Mesenchymal stem cell (in vitro differentiated cells and primary cell): ENCODE data around the gene LRRN4.

ENCODE experiments used
- DNase-seq: peaks from one replicate; pipeline ENCODE4 v3.0.0-alpha.2; 2013
- H2AFZ ChIP-seq: one replicate; pipeline ENCODE4 v1.6.1; 2013; ENCODE audit warnings: low read depth, mild to moderate bottlenecking, control low read depth, inconsistent platforms, low read length, moderate library complexity
- H2AK5ac ChIP-seq: 2 replicates; pipeline ENCODE4 v1.6.1; 2013; ENCODE audit warnings: low read length, moderate library complexity, mild to moderate bottlenecking, inconsistent platforms; ENCODE audit not compliant: severe bottlenecking
- H2BK120ac ChIP-seq: one replicate; pipeline ENCODE4 v1.6.1; 2013; ENCODE audit warnings: low read depth, mild to moderate bottlenecking, inconsistent platforms, low read length, moderate library complexity
- H2BK12ac ChIP-seq, 2 experiments: one replicate each; pipeline ENCODE4 v1.6.1; 2013; ENCODE audit warnings: inconsistent platforms in 2 of 2, low read length in 2 of 2, mild to moderate bottlenecking in 2 of 2, moderate library complexity in 2 of 2, control low read depth in 1 of 2
- H2BK15ac ChIP-seq: one replicate; pipeline ENCODE4 v1.6.1; 2013; ENCODE audit warnings: mild to moderate bottlenecking, low read depth, inconsistent platforms; ENCODE audit not compliant: poor library complexity, severe bottlenecking
- H2BK5ac ChIP-seq: 2 replicates; pipeline ENCODE4 v1.6.1; 2013; ENCODE audit warnings: low read depth, mild to moderate bottlenecking, low read length, control low read depth, inconsistent platforms; ENCODE audit not compliant: poor library complexity, severe bottlenecking
- H3K14ac ChIP-seq, 2 experiments: one replicate each; pipeline ENCODE4 v1.6.1; 2013; ENCODE audit warnings: inconsistent platforms in 2 of 2, low read length in 2 of 2, control low read depth in 1 of 2, mild to moderate bottlenecking in 1 of 2, moderate library complexity in 1 of 2
- H3K18ac ChIP-seq, 2 experiments: one replicate each; pipeline ENCODE4 v1.6.1; 2013; ENCODE audit warnings: inconsistent platforms in 2 of 2, low read length in 2 of 2, control low read depth in 1 of 2, low read depth in 1 of 2, mild to moderate bottlenecking in 1 of 2
- H3K23ac ChIP-seq, 2 experiments: one replicate each; pipeline ENCODE4 v1.6.1; 2013; ENCODE audit warnings: inconsistent platforms in 2 of 2, low read length in 2 of 2, mild to moderate bottlenecking in 2 of 2, moderate library complexity in 2 of 2, control low read depth in 1 of 2
- H3K27ac ChIP-seq: 2 replicates; pipeline ENCODE4 v1.5.1; 2013; ENCODE audit warnings: mild to moderate bottlenecking, moderate library complexity, low read length, control low read depth, inconsistent platforms; ENCODE audit not compliant: poor library complexity, severe bottlenecking
- H3K27me3 ChIP-seq, 2 experiments: 2 replicates each; pipeline versions ENCODE4 v1.6.1 to v1.7.0; 2013; ENCODE audit warnings: low read length in 2 of 2, mild to moderate bottlenecking in 2 of 2, moderate library complexity in 2 of 2, control low read depth in 1 of 2, inconsistent platforms in 1 of 2; ENCODE audit not compliant: control insufficient read depth in 1 of 2, insufficient read depth in 1 of 2
- H3K36me3 ChIP-seq, 2 experiments: 2 replicates each; pipeline versions ENCODE4 v1.6.1 to v1.7.0; 2013; ENCODE audit warnings: low read length in 2 of 2, control low read depth in 1 of 2, inconsistent platforms in 1 of 2, low read depth in 1 of 2, mild to moderate bottlenecking in 1 of 2; ENCODE audit not compliant: insufficient read depth in 2 of 2, control insufficient read depth in 1 of 2
- H3K4ac ChIP-seq, 2 experiments: one replicate each; pipeline ENCODE4 v1.6.1; 2013; ENCODE audit warnings: inconsistent platforms in 2 of 2, low read length in 2 of 2, mild to moderate bottlenecking in 2 of 2, moderate library complexity in 2 of 2, control low read depth in 1 of 2, low read depth in 1 of 2
- H3K4me1 ChIP-seq: 2 replicates; pipeline ENCODE4 v1.6.1; 2013; ENCODE audit warnings: low read depth, low read length, control low read depth; ENCODE audit not compliant: control insufficient read depth, insufficient read depth
- H3K4me2 ChIP-seq: 2 replicates; pipeline ENCODE4 v1.6.1; 2013; ENCODE audit warnings: low read length, mild to moderate bottlenecking, inconsistent platforms; ENCODE audit not compliant: poor library complexity, severe bottlenecking
- H3K4me3 ChIP-seq, 2 experiments: 2 replicates each; pipeline versions ENCODE4 v1.5.1 to v1.7.0; 2013; ENCODE audit warnings: low read length in 2 of 2, mild to moderate bottlenecking in 2 of 2, control low read depth in 1 of 2, low read depth in 1 of 2; ENCODE audit not compliant: insufficient read depth in 1 of 2
- H3K79me1 ChIP-seq: replicated peaks from 2 replicates; pipeline ENCODE4 v1.6.1; 2013; ENCODE audit warnings: mild to moderate bottlenecking, control low read depth, low read length, inconsistent platforms; ENCODE audit not compliant: poor library complexity, severe bottlenecking
- H3K9ac ChIP-seq: 2 replicates; pipeline ENCODE4 v1.7.0; 2013; ENCODE audit warnings: mild to moderate bottlenecking, low read length, moderate library complexity
- H3K9me3 ChIP-seq: 2 replicates; pipeline ENCODE4 v1.7.0; 2013; ENCODE audit warnings: mild to moderate bottlenecking, low read length; ENCODE audit not compliant: control insufficient read depth
- H4K8ac ChIP-seq: one replicate; pipeline ENCODE4 v1.6.1; 2013; ENCODE audit warnings: inconsistent platforms, mild to moderate bottlenecking, low read length, moderate library complexity
- H4K91ac ChIP-seq: one replicate; pipeline ENCODE4 v1.6.1; 2013; ENCODE audit warnings: mild to moderate bottlenecking, low read length, inconsistent platforms
- WGBS: methylation state at CpG from one replicate; pipeline ENCODE4 v1.1.7; 2013; ENCODE audit warnings: mixed read lengths; 5-methylcytosine and 5-hydroxymethylcytosine counted together

Gene LRRN4

GRCh38 chr20:6006603-6006949, 47.3 kb downstream of the LRRN4 start:
- Histone ChIP-seq H3K4ac (peak overlapping the region in 1 of 2 experiments; percentile 98), H3K9ac (peak overlapping the region; percentile 94), H3K27ac (peak overlapping the region; percentile 32), H2AK5ac (no peak overlapping the region), H2BK15ac (no peak overlapping the region), H3K79me1 (peaks cover 4% of the 10 kb centered on the region), H2BK12ac (no peak overlapping the region), H2BK120ac (peak overlapping the region; percentile 89), H3K14ac (peak overlapping the region; percentile 86 to 98), H3K4me1 (peaks cover 1% of the 10 kb centered on the region), H3K23ac (peak overlapping the region in 1 of 2 experiments; percentile 98), H3K27me3 (no peaks in the 10 kb centered on the region), H3K4me2 (peak overlapping the region; percentile 68), H4K8ac (no peak overlapping the region), H4K91ac (no peak overlapping the region), H3K36me3 (peaks cover 1 to 18% of the 10 kb centered on the region in 2 experiments), H2BK5ac (peak overlapping the region; percentile 94), H2AFZ (peak overlapping the region; percentile 96), H3K4me3 (peak overlapping the region; percentile 97 to 100), H3K18ac (peak overlapping the region; percentile 96 to 99), H3K9me3 (no peaks in the 10 kb centered on the region)
- no peak for DNase-seq
- WGBS, result 6% methylated on average over 8 of the region's 10 CpGs

GRCh38 chr20:6000871-6001270, 53.0 kb downstream of the LRRN4 start:
- no peak for DNase-seq
- Histone ChIP-seq H3K27me3 (no peaks in the 10 kb centered on the region), H3K14ac (no peak overlapping the region), H2BK120ac (no peak overlapping the region), H4K91ac (no peak overlapping the region), H3K4ac (no peak overlapping the region), H2AFZ (no peak overlapping the region), H3K9me3 (no peaks in the 10 kb centered on the region), H3K79me1 (no peaks in the 10 kb centered on the region), H3K4me2 (no peak overlapping the region), H3K4me1 (peaks cover 3% of the 10 kb centered on the region), H4K8ac (no peak overlapping the region), H3K18ac (no peak overlapping the region), H2BK5ac (no peak overlapping the region), H2AK5ac (peak overlapping the region; percentile 76), H2BK12ac (no peak overlapping the region), H3K9ac (no peak overlapping the region), H3K23ac (no peak overlapping the region), H3K4me3 (no peak overlapping the region), H2BK15ac (no peak overlapping the region), H3K36me3 (peaks cover 3 to 5% of the 10 kb centered on the region in 2 experiments), H3K27ac (no peak overlapping the region)
- WGBS, result 95% methylated on average over 8 of the region's 8 CpGs

- Histone ChIP-seq H3K4me1 (peaks cover 3% of the 10 kb centered on the region), H2BK15ac (no peak overlapping the region), H3K18ac (no peak overlapping the region), H3K27me3 (no peaks in the 10 kb centered on the region), H3K4me2 (no peak overlapping the region), H2BK12ac (no peak overlapping the region), H3K4me3 (no peak overlapping the region), H4K8ac (no peak overlapping the region), H3K9me3 (no peaks in the 10 kb centered on the region), H4K91ac (no peak overlapping the region), H2BK5ac (no peak overlapping the region), H3K14ac (no peak overlapping the region), H3K23ac (no peak overlapping the region), H2AFZ (no peak overlapping the region), H2AK5ac (no peak overlapping the region), H3K9ac (no peak overlapping the region), H3K4ac (no peak overlapping the region), H3K36me3 (peaks cover 5 to 12% of the 10 kb centered on the region in 2 experiments), H3K27ac (no peak overlapping the region), H2BK120ac (no peak overlapping the region), H3K79me1 (peaks cover 3% of the 10 kb centered on the region)
- 96% methylated on average over 9 of the region's 9 CpGs for WGBS
- no peak for DNase-seq
Observed at GRCh38 chr20:5999783-6000182, 54.1 kb downstream of the LRRN4 start.

- Histone ChIP-seq H3K79me1 (peaks cover 3% of the 10 kb centered on the region), H3K9ac (no peak overlapping the region), H2BK120ac (no peak overlapping the region), H3K27ac (no peak overlapping the region), H3K36me3 (peaks cover 5 to 15% of the 10 kb centered on the region in 2 experiments), H2AK5ac (no peak overlapping the region), H2BK15ac (no peak overlapping the region), H2BK12ac (no peak overlapping the region), H3K4ac (no peak overlapping the region), H4K8ac (no peak overlapping the region), H2AFZ (no peak overlapping the region), H3K4me2 (no peak overlapping the region), H3K9me3 (no peaks in the 10 kb centered on the region), H3K23ac (no peak overlapping the region), H3K27me3 (no peaks in the 10 kb centered on the region), H2BK5ac (no peak overlapping the region), H4K91ac (no peak overlapping the region), H3K18ac (no peak overlapping the region), H3K4me3 (no peak overlapping the region), H3K14ac (no peak overlapping the region), H3K4me1 (peaks cover 2% of the 10 kb centered on the region)
- no CpG with 5 or more reads among the region's 1 CpG for WGBS
- no peak for DNase-seq
Observed at GRCh38 chr20:5996765-5997164, 57.1 kb downstream of the LRRN4 start.
